ENCODE measurements around the gene UBA52. TPM values are rescaled to one million over a fixed set of nuclear protein-coding genes. Genes with fewer than 3 reads are reported as not detected.

Gene UBA52
- total and polyA plus RNA-seq, 2 of the 13 experiments (the other 11 are each of a cell fraction or from before 2014, with no cell fraction given) = 959 to 1,782 TPM

- no peak for TF ChIP-seq HIC2 (CRISPR knock-in tag; IDR thresholded peaks at IDR 0.05; ENCODE audit: low read depth)
- no peak for TF ChIP-seq ATF7-NPFF (CRISPR knock-in tag; IDR thresholded peaks at IDR 0.05; ENCODE audit: low read depth)
- no peak for TF ChIP-seq ZBTB42 (CRISPR knock-in tag; IDR thresholded peaks at IDR 0.05)
- TF ChIP-seq NBN (conservative IDR thresholded peaks at IDR 0.05) = no peak
- no peak for TF ChIP-seq MLXIP (CRISPR knock-in tag; IDR thresholded peaks at IDR 0.05; ENCODE audit: borderline replicate concordance)
- TF ChIP-seq SIN3A (IDR thresholded peaks at IDR 0.05; ENCODE audit: borderline replicate concordance, low read depth, low read length) = peak; percentile 30; the same call in 1 of the 2 replicates
- TF ChIP-seq ZBTB10 (CRISPR knock-in tag; IDR thresholded peaks at IDR 0.05; ENCODE audit: borderline replicate concordance) = peak; percentile 3; the same call in 1 of the 2 replicates
- no peak for TF ChIP-seq ZNF234 (CRISPR knock-in tag; conservative IDR thresholded peaks at IDR 0.05)
- peak; percentile 35; the same call in 1 of the 2 replicates for TF ChIP-seq MAX (IDR thresholded peaks at IDR 0.05)
- TF ChIP-seq TFAP4 (IDR thresholded peaks at IDR 0.05; ENCODE audit: borderline replicate concordance, low read depth) = no peak
- no peak for TF ChIP-seq TEAD3 (CRISPR knock-in tag; optimal IDR thresholded peaks at IDR 0.05; ENCODE audit: borderline replicate concordance)
- no peak for TF ChIP-seq KLF11 (CRISPR knock-in tag; IDR thresholded peaks at IDR 0.05)
- no peak for TF ChIP-seq MZF1 (CRISPR knock-in tag; IDR thresholded peaks at IDR 0.05; ENCODE audit: borderline replicate concordance)
- TF ChIP-seq ZSCAN12 (CRISPR knock-in tag; IDR thresholded peaks at IDR 0.05) = no peak
- TF ChIP-seq ONECUT2 (CRISPR knock-in tag; IDR thresholded peaks at IDR 0.05) = no peak
Measured at GRCh38 chr19:18606281-18607225, 34.9 kb downstream of the UBA52 start, which contains the start of gene CRLF1 (continued).
